Mucosa of descending colon (tissue), 3 donors: ENCODE measurements around the gene DCAKD. TPM values are rescaled to one million over a fixed set of nuclear protein-coding genes. Genes with fewer than 3 reads are reported as not detected.

Experiments
- ATAC-seq: fragments of 200-7000 bp; cut with Tn5 transposase; one replicate; pipeline ENCODE4 v1.9.1; 2020; ENCODE audit warnings: mild to moderate bottlenecking, moderate library complexity
- DNase-seq, 3 donors: peaks; one replicate each; pipeline ENCODE4 v3.0.0-alpha.2; 2020
- H3K36me3 ChIP-seq: fragments of 200-600 bp; one replicate; pipeline ENCODE4 v1.8.0; 2021; ENCODE audit warnings: low read depth, mild to moderate bottlenecking
- H3K4me1 ChIP-seq: fragments of 200-600 bp; one replicate; pipeline ENCODE4 v1.8.0; 2021; ENCODE audit warnings: low read depth, mild to moderate bottlenecking
- H3K4me3 ChIP-seq: fragments of 200-600 bp; one replicate; pipeline ENCODE4 v1.8.0; 2021; ENCODE audit warnings: mild to moderate bottlenecking
- H3K9me3 ChIP-seq: fragments of 200-600 bp; one replicate; pipeline ENCODE4 v1.8.0; 2021; ENCODE audit warnings: mild to moderate bottlenecking
- CTCF ChIP-seq: fragments of 200-600 bp; IDR thresholded peaks from one replicate; pipeline ENCODE4 v1.8.0; 2022; ENCODE audit warnings: antibody characterized with exemption, mild to moderate bottlenecking
- intact Hi-C, 2 donors: fragments of 100-400 bp; cut with DNase I in 1 of 2; cut with micrococcal nuclease in 1 of 2; formaldehyde crosslinking; loops; one replicate each; pipeline versions ENCODE4 v1.11.0 to v1.11.1; 2022; cut with DNase I, micrococcal nuclease
- total RNA-seq, 3 donors: library from RNA; stranded (reverse); fragmentation: NEBNext Ultra II Directional in 2 of 3; extraction: Animal tissue kit (Norgen Biotek cat#: 25700) in 2 of 3; gene quantifications; one replicate each; pipeline versions ENCODE4 v1.2.1 to v1.2.4, GENCODE V29; 2021 to 2023
- donor health status: DM: no; HTN: no; CAD: no; lungs with moderate emphysema.
- donor health status: DM: no; HTN: no; CAD: no.
- donor health status: DM: no; HTN: yes; CAD: no.

The DCAKD gene
- total RNA-seq, 3 donors from 2014 or later = 21.6 to 29.0 (median 24.8) TPM

GRCh38 chr17:45050481-45051059, 862 bp downstream of the DCAKD start:
- DNase-seq = peak in 2 of 3 donors; percentile 47 to 52
- Histone ChIP-seq H3K4me1 (peaks cover 20% of the 10 kb centered on the region), H3K9me3 (no peaks in the 10 kb centered on the region), H3K4me3 (peak overlapping the region; percentile 34), H3K36me3 (no peaks in the 10 kb centered on the region)
- ATAC-seq = peak; percentile 41
- TF ChIP-seq CTCF = no peak
- intact Hi-C loops = no loop called here

GRCh38 chr17:45048795-45049563, 2.5 kb downstream of the DCAKD start:
- TF ChIP-seq CTCF = no peak
- Histone ChIP-seq H3K4me3 (no peak overlapping the region), H3K9me3 (no peaks in the 10 kb centered on the region)

GRCh38 chr17:45046537-45047125, 4.8 kb downstream of the DCAKD start:
- no peak for DNase-seq
- H3K4me3 ChIP-seq = no peak overlapping the region
- intact Hi-C loops = no loop called here
- no peak for TF ChIP-seq CTCF
- H3K36me3 ChIP-seq = no peaks in the 10 kb centered on the region
- ATAC-seq = no peak
- peaks cover 13% of the 10 kb centered on the region for H3K4me1 ChIP-seq
- no peaks in the 10 kb centered on the region for H3K9me3 ChIP-seq

More at GRCh38 chr17:45048795-45049563, 2.5 kb downstream of the DCAKD start:
- ATAC-seq = no peak
- Histone ChIP-seq H3K4me1 (peaks cover 17% of the 10 kb centered on the region), H3K36me3 (no peaks in the 10 kb centered on the region)
- intact Hi-C loops = no loop called here
- DNase-seq = no peak

GRCh38 chr17:45043813-45044540, 7.5 kb downstream of the DCAKD start:
- ATAC-seq (no peak), DNase-seq (no peak)
- no peaks in the 10 kb centered on the region for H3K36me3 ChIP-seq
- no peaks in the 10 kb centered on the region for H3K4me1 ChIP-seq
- intact Hi-C loops = no loop called here
- no peak for TF ChIP-seq CTCF
- no peaks in the 10 kb centered on the region for H3K9me3 ChIP-seq
- no peak overlapping the region for H3K4me3 ChIP-seq

GRCh38 chr17:45042346-45043120, 8.9 kb downstream of the DCAKD start:
- DNase-seq (no peak), ATAC-seq (no peak)
- peaks cover 7% of the 10 kb centered on the region for H3K4me1 ChIP-seq
- H3K9me3 ChIP-seq = no peaks in the 10 kb centered on the region
- intact Hi-C loops = no loop called here
- TF ChIP-seq CTCF = no peak
- no peaks in the 10 kb centered on the region for H3K36me3 ChIP-seq
- no peak overlapping the region for H3K4me3 ChIP-seq
